ENCODE results near the gene PLEKHN1. TPM values are rescaled to one million over a fixed set of nuclear protein-coding genes. Genes with fewer than 3 reads are reported as not detected.
"Not testable (repeated sequence)": the region's sequence is repeated elsewhere in the genome, so short reads cannot be mapped to it uniquely, and the experiment has no call there.

The PLEKHN1 gene
- total and polyA plus RNA-seq, 2 donors from 2014 or later = 14.3 TPM; not detected in 1

- no peaks in the 10 kb centered on the region for H3K4me1 ChIP-seq (ENCODE audit: control insufficient read depth in 2 of 3, insufficient read depth in 2 of 3, low read depth in 1 of 3, low read length in 3 of 3)
- no peak overlapping the region for H3K27ac ChIP-seq (ENCODE audit: low read depth in 2 of 2, low read length in 2 of 2)
- no peaks in the 10 kb centered on the region for H3K9me3 ChIP-seq (ENCODE audit: control insufficient read depth in 2 of 3, insufficient read depth in 1 of 3, low read length in 3 of 3)
- intact Hi-C loops (cut with DNase I) = no loop called here
- DNase-seq (peak in 1 of 5 donors; percentile 46), FAIRE-seq (no peak)
- TF ChIP-seq CTCF (IDR thresholded peaks at IDR 0.05; ENCODE audit: borderline replicate concordance, extremely low read depth, insufficient read depth) = no peak
- H3K36me3 ChIP-seq (ENCODE audit: control insufficient read depth in 2 of 3, insufficient read depth in 3 of 3, low read length in 3 of 3) = no peaks in the 10 kb centered on the region
- H3K4me3 ChIP-seq (ENCODE audit: low read length in 3 of 3) = no peak overlapping the region
- H3K27me3 ChIP-seq (ENCODE audit: control insufficient read depth, insufficient read depth, low read length) = no peaks in the 10 kb centered on the region
- H3K9ac ChIP-seq (ENCODE audit: low read length in 3 of 3) = no peak overlapping the region
Observed at GRCh38 chr1:985126-985525, 18.8 kb downstream of the PLEKHN1 start.

GRCh38 chr1:988061-988460, 21.8 kb downstream of the PLEKHN1 start:
- H3K36me3 ChIP-seq (ENCODE audit: control insufficient read depth in 2 of 3, insufficient read depth in 3 of 3, low read length in 3 of 3); FAIRE-seq; intact Hi-C loops (cut with DNase I); DNase-seq; H3K4me1 ChIP-seq (ENCODE audit: control insufficient read depth in 2 of 3, insufficient read depth in 2 of 3, low read depth in 1 of 3, low read length in 3 of 3); H3K4me3 ChIP-seq (ENCODE audit: low read length in 3 of 3); H3K9ac ChIP-seq (ENCODE audit: low read length in 3 of 3); H3K27me3 ChIP-seq (ENCODE audit: control insufficient read depth, insufficient read depth, low read length); H3K9me3 ChIP-seq (ENCODE audit: control insufficient read depth in 2 of 3, insufficient read depth in 1 of 3, low read length in 3 of 3); H3K27ac ChIP-seq (ENCODE audit: low read depth in 2 of 2, low read length in 2 of 2): not testable (repeated sequence)

GRCh38 chr1:991275-991674, 25.0 kb downstream of the PLEKHN1 start:
- H3K36me3 ChIP-seq (ENCODE audit: control insufficient read depth in 2 of 3, insufficient read depth in 3 of 3, low read length in 3 of 3); intact Hi-C loops (cut with DNase I); FAIRE-seq: not testable (repeated sequence)

GRCh38 chr1:991895-992294, 25.6 kb downstream of the PLEKHN1 start:
- FAIRE-seq (no peak), DNase-seq (no peak)
- H3K4me3 ChIP-seq (ENCODE audit: low read length in 3 of 3) = no peak overlapping the region
- no peaks in the 10 kb centered on the region for H3K4me1 ChIP-seq (ENCODE audit: control insufficient read depth in 2 of 3, insufficient read depth in 2 of 3, low read depth in 1 of 3, low read length in 3 of 3)
- no peaks in the 10 kb centered on the region for H3K27me3 ChIP-seq (ENCODE audit: control insufficient read depth, insufficient read depth, low read length)
- intact Hi-C loops (cut with DNase I) = no loop called here
- peaks cover 0 to 4% (median 0%) of the 10 kb centered on the region in 3 donors for H3K9me3 ChIP-seq (ENCODE audit: control insufficient read depth in 2 of 3, insufficient read depth in 1 of 3, low read length in 3 of 3)
- no peak for TF ChIP-seq CTCF (IDR thresholded peaks at IDR 0.05; ENCODE audit: borderline replicate concordance, extremely low read depth, insufficient read depth)
- H3K36me3 ChIP-seq (ENCODE audit: control insufficient read depth in 2 of 3, insufficient read depth in 3 of 3, low read length in 3 of 3) = no peaks in the 10 kb centered on the region
- H3K27ac ChIP-seq (ENCODE audit: low read depth in 2 of 2, low read length in 2 of 2) = no peak overlapping the region
- H3K9ac ChIP-seq (ENCODE audit: low read length in 3 of 3) = no peak overlapping the region

More at GRCh38 chr1:991275-991674, 25.0 kb downstream of the PLEKHN1 start:
- not testable (repeated sequence) for H3K9ac ChIP-seq (ENCODE audit: low read length in 3 of 3); H3K27ac ChIP-seq (ENCODE audit: low read depth in 2 of 2, low read length in 2 of 2); H3K4me3 ChIP-seq (ENCODE audit: low read length in 3 of 3); DNase-seq; H3K4me1 ChIP-seq (ENCODE audit: control insufficient read depth in 2 of 3, insufficient read depth in 2 of 3, low read depth in 1 of 3, low read length in 3 of 3); H3K9me3 ChIP-seq (ENCODE audit: control insufficient read depth in 2 of 3, insufficient read depth in 1 of 3, low read length in 3 of 3); H3K27me3 ChIP-seq (ENCODE audit: control insufficient read depth, insufficient read depth, low read length)

GRCh38 chr1:992362-992761, 26.1 kb downstream of the PLEKHN1 start:
- intact Hi-C loops (cut with DNase I) = no loop called here

More at GRCh38 chr1:992362-992761, 26.1 kb downstream of the PLEKHN1 start:
- Histone ChIP-seq H3K9ac (ENCODE audit: low read length in 3 of 3) (no peak overlapping the region), H3K4me3 (ENCODE audit: low read length in 3 of 3) (no peak overlapping the region), H3K9me3 (ENCODE audit: control insufficient read depth in 2 of 3, insufficient read depth in 1 of 3, low read length in 3 of 3) (peaks cover 0 to 4% (median 0%) of the 10 kb centered on the region in 3 donors), H3K27ac (ENCODE audit: low read depth in 2 of 2, low read length in 2 of 2) (no peak overlapping the region), H3K36me3 (ENCODE audit: control insufficient read depth in 2 of 3, insufficient read depth in 3 of 3, low read length in 3 of 3) (no peaks in the 10 kb centered on the region), H3K27me3 (ENCODE audit: control insufficient read depth, insufficient read depth, low read length) (no peaks in the 10 kb centered on the region), H3K4me1 (ENCODE audit: control insufficient read depth in 2 of 3, insufficient read depth in 2 of 3, low read depth in 1 of 3, low read length in 3 of 3) (no peaks in the 10 kb centered on the region)
- FAIRE-seq = no peak
- TF ChIP-seq CTCF (IDR thresholded peaks at IDR 0.05; ENCODE audit: borderline replicate concordance, extremely low read depth, insufficient read depth) = no peak
- DNase-seq = no peak

All from kidney (tissue), 14 donors.